OCI-LY1 (cell line): ENCODE data around the gene ST3GAL4.

Experiments
- EZH2 ChIP-seq: fragments of 200-600 bp; sonication (generic), shearing (Covaris generic); IDR thresholded peaks from 2 replicates; pipeline ENCODE4 v1.8.0; 2017; ENCODE audit warnings: borderline replicate concordance, mixed run types, mild to moderate bottlenecking, antibody characterized with exemption, low read length, moderate library complexity, mixed read lengths
- TF ChIP-seq, protein P1 (sequence below): fragments of 200-600 bp; sonication (generic), shearing (Covaris generic); IDR thresholded peaks from 2 replicates; pipeline ENCODE4 v1.5.1; 2017; ENCODE audit warnings: mild to moderate bottlenecking, antibody characterized with exemption, low read length, moderate library complexity, mixed read lengths

DNA sequence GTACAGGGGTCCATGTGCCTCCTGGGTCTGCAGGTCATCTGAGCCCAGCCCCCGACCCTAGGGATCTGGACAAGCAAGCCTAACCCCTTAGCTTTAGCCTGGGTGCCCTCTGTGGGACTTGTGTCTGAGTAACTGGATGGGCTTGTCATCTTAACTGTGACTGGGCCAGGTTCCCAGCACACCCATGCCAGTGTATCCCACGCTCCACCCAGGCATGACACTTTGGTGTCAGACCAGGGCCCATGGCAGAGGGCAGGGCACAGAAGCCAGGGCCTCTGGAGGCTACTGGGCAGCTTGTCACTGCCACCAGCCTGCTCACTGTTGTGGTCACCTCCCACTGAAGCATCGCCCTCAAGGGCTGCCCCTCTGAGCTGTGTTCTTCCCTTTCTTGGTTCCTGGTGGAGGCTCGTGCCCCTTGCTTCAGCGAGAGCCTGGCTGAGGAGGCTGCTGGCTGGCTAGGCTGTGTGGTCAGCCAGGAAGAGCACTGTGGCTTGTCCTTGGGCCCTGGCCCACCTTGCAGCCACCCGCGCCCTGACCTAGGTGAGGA lies 80.8 kb downstream of the ST3GAL4 start:
- TF ChIP-seq, protein P1, sequence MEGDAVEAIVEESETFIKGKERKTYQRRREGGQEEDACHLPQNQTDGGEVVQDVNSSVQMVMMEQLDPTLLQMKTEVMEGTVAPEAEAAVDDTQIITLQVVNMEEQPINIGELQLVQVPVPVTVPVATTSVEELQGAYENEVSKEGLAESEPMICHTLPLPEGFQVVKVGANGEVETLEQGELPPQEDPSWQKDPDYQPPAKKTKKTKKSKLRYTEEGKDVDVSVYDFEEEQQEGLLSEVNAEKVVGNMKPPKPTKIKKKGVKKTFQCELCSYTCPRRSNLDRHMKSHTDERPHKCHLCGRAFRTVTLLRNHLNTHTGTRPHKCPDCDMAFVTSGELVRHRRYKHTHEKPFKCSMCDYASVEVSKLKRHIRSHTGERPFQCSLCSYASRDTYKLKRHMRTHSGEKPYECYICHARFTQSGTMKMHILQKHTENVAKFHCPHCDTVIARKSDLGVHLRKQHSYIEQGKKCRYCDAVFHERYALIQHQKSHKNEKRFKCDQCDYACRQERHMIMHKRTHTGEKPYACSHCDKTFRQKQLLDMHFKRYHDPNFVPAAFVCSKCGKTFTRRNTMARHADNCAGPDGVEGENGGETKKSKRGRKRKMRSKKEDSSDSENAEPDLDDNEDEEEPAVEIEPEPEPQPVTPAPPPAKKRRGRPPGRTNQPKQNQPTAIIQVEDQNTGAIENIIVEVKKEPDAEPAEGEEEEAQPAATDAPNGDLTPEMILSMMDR, result no peak
- no peak for TF ChIP-seq EZH2
